HepG2 (cell line): ENCODE measurements around the gene OSBPL10. TPM values are rescaled to one million over a fixed set of nuclear protein-coding genes. Genes with fewer than 3 reads are reported as not detected.
A peak's percentile ranks its signal among the peaks of the same experiment; 100 is the strongest.

Experiments used
- ETV6 ChIP-seq: sonication (generic); formaldehyde crosslinking; conservative IDR thresholded peaks from 2 replicates; pipeline ENCODE4 v1.4.0; 2020; ENCODE audit warnings: missing genetic modification reagents
- FOXK1 ChIP-seq: sonication (generic); formaldehyde crosslinking; IDR thresholded peaks from 2 replicates; pipeline ENCODE4 v1.4.0; 2020; ENCODE audit warnings: low read depth, missing genetic modification reagents, borderline replicate concordance
- GABPA ChIP-seq, 2 experiments: IDR thresholded peaks; 2 replicates each; pipeline ENCODE4 v1.6.1; 2011 to 2016; ENCODE audit warnings: low read depth in 2 of 2, low read length in 1 of 2, missing biosample characterization in 1 of 2, missing genetic modification characterization in 1 of 2
- GFI1 ChIP-seq: sonication (generic); formaldehyde crosslinking; IDR thresholded peaks from 2 replicates; pipeline ENCODE4 v1.5.0; 2020; ENCODE audit warnings: missing genetic modification reagents, mild to moderate bottlenecking, borderline replicate concordance
- GLI4 ChIP-seq: sonication (generic); formaldehyde crosslinking; IDR thresholded peaks from 2 replicates; pipeline ENCODE4 v1.5.1; 2020; ENCODE audit warnings: missing genetic modification reagents, mild to moderate bottlenecking, moderate library complexity, borderline replicate concordance
- HDAC1 ChIP-seq: sonication (generic); formaldehyde crosslinking; IDR thresholded peaks from 2 replicates; pipeline ENCODE4 v1.5.1; 2020; ENCODE audit warnings: mild to moderate bottlenecking, missing genetic modification reagents
- HMGXB3 ChIP-seq: sonication (generic); formaldehyde crosslinking; IDR thresholded peaks from 2 replicates; pipeline ENCODE4 v1.4.0; 2020; ENCODE audit warnings: missing genetic modification reagents, borderline replicate concordance
- HOXA5 ChIP-seq: sonication (generic); formaldehyde crosslinking; IDR thresholded peaks from 2 replicates; pipeline ENCODE4 v1.4.0; 2020; ENCODE audit warnings: missing genetic modification reagents
- HOXA7 ChIP-seq: sonication (generic); formaldehyde crosslinking; IDR thresholded peaks from 2 replicates; pipeline ENCODE4 v1.8.1; 2022; ENCODE audit warnings: mild to moderate bottlenecking, missing genetic modification reagents, moderate library complexity
- KAT8 ChIP-seq: IDR thresholded peaks from 2 replicates; pipeline ENCODE4 v1.6.1; 2016; ENCODE audit warnings: missing genetic modification reagents, missing compliant biosample characterization
- NBN ChIP-seq: fragments of 450-650 bp; conservative IDR thresholded peaks from 2 replicates; pipeline ENCODE4 v1.6.1; 2017
- NR1H2 ChIP-seq: sonication (generic); formaldehyde crosslinking; IDR thresholded peaks from 2 replicates; pipeline ENCODE4 v1.8.1; 2022; ENCODE audit warnings: low read depth, missing genetic modification reagents, borderline replicate concordance
- PAWR ChIP-seq: sonication (generic); formaldehyde crosslinking; IDR thresholded peaks from 2 replicates; pipeline ENCODE4 v1.4.0; 2020; ENCODE audit warnings: missing genetic modification reagents, mild to moderate bottlenecking, borderline replicate concordance
- SALL2 ChIP-seq: sonication (generic); formaldehyde crosslinking; IDR thresholded peaks from 2 replicates; pipeline ENCODE4 v1.8.1; 2023; ENCODE audit warnings: mild to moderate bottlenecking, missing genetic modification reagents, inconsistent platforms
- SOX13 ChIP-seq, 3 experiments: fragments of 450-650 bp in 1 of 3; sonication (generic) in 1 of 3; formaldehyde crosslinking in 1 of 3; IDR thresholded peaks in 2 of 3; conservative IDR thresholded peaks in 1 of 3; 2 replicates each; pipeline versions ENCODE4 v1.5.0 to v1.6.1; 2016 to 2020; ENCODE audit warnings: antibody characterized with exemption in 1 of 3, mild to moderate bottlenecking in 1 of 3, missing compliant biosample characterization in 1 of 3, missing genetic modification reagents in 1 of 3, moderate library complexity in 1 of 3
- SRSF1 ChIP-seq: fragments of 200-400 bp; formaldehyde crosslinking; optimal IDR thresholded peaks from 2 replicates; pipeline ENCODE3; 2017; ENCODE audit warnings: mild to moderate bottlenecking, low read depth, low read length, moderate library complexity
- ZFP1 ChIP-seq: IDR thresholded peaks from 2 replicates; pipeline ENCODE4 v1.6.1; 2016
- ZFX ChIP-seq: sonication (generic); formaldehyde crosslinking; IDR thresholded peaks from 2 replicates; pipeline ENCODE4 v1.4.0; 2020; ENCODE audit warnings: mild to moderate bottlenecking, low read depth, missing genetic modification reagents, moderate library complexity
- ZKSCAN5 ChIP-seq: sonication (generic); formaldehyde crosslinking; IDR thresholded peaks from 2 replicates; pipeline ENCODE4 v1.5.1; 2020; ENCODE audit warnings: mild to moderate bottlenecking, missing genetic modification reagents
- ZNF3 ChIP-seq: IDR thresholded peaks from 2 replicates; pipeline ENCODE4 v1.7.0; 2017; ENCODE audit warnings: inconsistent platforms
- ZNF337 ChIP-seq: sonication (generic); formaldehyde crosslinking; IDR thresholded peaks from 2 replicates; pipeline ENCODE4 v1.5.1; 2020; ENCODE audit warnings: missing genetic modification reagents, low read depth, mild to moderate bottlenecking, borderline replicate concordance
- ZNF367 ChIP-seq: sonication (generic); formaldehyde crosslinking; IDR thresholded peaks from 2 replicates; pipeline ENCODE4 v1.4.0; 2020; ENCODE audit warnings: missing genetic modification reagents, borderline replicate concordance
- ZNF543 ChIP-seq: sonication (generic); formaldehyde crosslinking; IDR thresholded peaks from 2 replicates; pipeline ENCODE4 v1.4.0; 2020; ENCODE audit warnings: mild to moderate bottlenecking, missing genetic modification reagents
- ZNF577 ChIP-seq: sonication (generic); formaldehyde crosslinking; IDR thresholded peaks from 2 replicates; pipeline ENCODE4 v1.4.0; 2020; ENCODE audit warnings: mild to moderate bottlenecking, low read depth, missing genetic modification reagents, borderline replicate concordance
- ZNF788 ChIP-seq: sonication (generic); formaldehyde crosslinking; IDR thresholded peaks from 2 replicates; pipeline ENCODE4 v1.5.0; 2020; ENCODE audit warnings: mild to moderate bottlenecking, missing genetic modification reagents, borderline replicate concordance
- polyA plus RNA-seq, 8 experiments: library from polyadenylated mRNA; depleted of rRNA in 3 of 8; stranded (reverse) in 7 of 8; unstranded in 1 of 8; fragments of >200 nt; fragmentation: Illumina TruSeq in 4 of 8; extraction: Trizol in 4 of 8; gene quantifications; 2 replicates each; pipeline versions ENCODE4 v1.2.1 to v1.2.3, GENCODE V29; 2011 to 2016; ENCODE audit warnings: low read depth in 4 of 8, missing spikeins in 1 of 8, mixed read lengths in 1 of 8; ENCODE audit not compliant: insufficient read depth in 1 of 8
- total RNA-seq, 5 experiments: library from RNA; depleted of rRNA; stranded (reverse); fragments of >200 nt; fragmentation: Illumina TruSeq; extraction: Trizol; gene quantifications; 2 replicates each; pipeline ENCODE4 v1.2.3, GENCODE V29; 2016; ENCODE audit warnings: low read depth in 1 of 5
- TF ChIP-seq, protein P1 (sequence below): sonication (generic); formaldehyde crosslinking; IDR thresholded peaks from 2 replicates; pipeline ENCODE4 v1.4.0; 2020; ENCODE audit warnings: missing genetic modification reagents

Gene OSBPL10
- total and polyA plus RNA-seq, 2 of the 13 experiments (the other 11 are each of a cell fraction or from before 2014, with no cell fraction given): 10.3 to 28.6 TPM

DNA sequence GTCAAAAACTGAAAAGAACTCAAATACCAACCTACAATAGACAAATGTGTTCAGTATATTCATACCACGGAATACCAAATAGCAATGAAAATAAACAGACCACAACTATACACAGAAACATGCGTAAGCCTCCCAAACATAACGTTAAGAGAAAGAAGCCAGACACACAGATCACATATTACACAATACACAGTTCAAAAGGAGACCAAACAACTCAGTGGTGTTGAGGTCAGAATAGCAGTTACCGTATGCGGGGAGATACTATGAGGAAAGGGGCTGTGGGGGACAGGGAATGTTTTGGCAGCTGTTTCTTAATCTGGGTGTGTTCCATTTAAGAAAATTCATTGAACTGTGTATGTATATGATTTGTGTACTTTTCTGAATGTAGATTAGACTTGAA, 6.6 kb downstream of the OSBPL10 start (continued):
- TF ChIP-seq, protein P1, sequence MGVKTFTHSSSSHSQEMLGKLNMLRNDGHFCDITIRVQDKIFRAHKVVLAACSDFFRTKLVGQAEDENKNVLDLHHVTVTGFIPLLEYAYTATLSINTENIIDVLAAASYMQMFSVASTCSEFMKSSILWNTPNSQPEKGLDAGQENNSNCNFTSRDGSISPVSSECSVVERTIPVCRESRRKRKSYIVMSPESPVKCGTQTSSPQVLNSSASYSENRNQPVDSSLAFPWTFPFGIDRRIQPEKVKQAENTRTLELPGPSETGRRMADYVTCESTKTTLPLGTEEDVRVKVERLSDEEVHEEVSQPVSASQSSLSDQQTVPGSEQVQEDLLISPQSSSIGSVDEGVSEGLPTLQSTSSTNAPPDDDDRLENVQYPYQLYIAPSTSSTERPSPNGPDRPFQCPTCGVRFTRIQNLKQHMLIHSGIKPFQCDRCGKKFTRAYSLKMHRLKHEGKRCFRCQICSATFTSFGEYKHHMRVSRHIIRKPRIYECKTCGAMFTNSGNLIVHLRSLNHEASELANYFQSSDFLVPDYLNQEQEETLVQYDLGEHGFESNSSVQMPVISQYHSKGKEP: no peak
- TF ChIP-seq SALL2 (CRISPR knock-in tag) (no peak), KAT8 (CRISPR knock-in tag) (no peak), HOXA7 (CRISPR knock-in tag) (no peak), ZNF543 (CRISPR knock-in tag) (no peak), FOXK1 (peak; percentile 57; the same call in 1 of the 2 replicates), NBN (no peak), GLI4 (CRISPR knock-in tag) (no peak), ZNF367 (CRISPR knock-in tag) (no peak), GFI1 (CRISPR knock-in tag) (no peak), NR1H2 (CRISPR knock-in tag) (no peak), ZFP1 (0 out of 2 replicates have a peak, but pooled peaks have one; percentile 22), PAWR (CRISPR knock-in tag) (no peak), GABPA (IDR thresholded peaks at IDR 0.05; ENCODE audit: low read depth, low read length) (no peak), GABPA (CRISPR knock-in tag; IDR thresholded peaks at IDR 0.05; ENCODE audit: low read depth) (no peak), HMGXB3 (CRISPR knock-in tag) (no peak), HOXA5 (CRISPR knock-in tag) (no peak), ZFX (CRISPR knock-in tag) (no peak), ZKSCAN5 (CRISPR knock-in tag) (no peak), SOX13 (IDR thresholded peaks at IDR 0.05) (no peak), SOX13 (CRISPR knock-in tag; conservative IDR thresholded peaks at IDR 0.05 in 1 of 2, IDR thresholded peaks at IDR 0.05 in 1 of 2) (peak in 1 of 2 experiments; percentile 77; a peak in 2 of 4 replicates), HDAC1 (CRISPR knock-in tag) (no peak), ZNF577 (CRISPR knock-in tag) (no peak), ZNF788 (no peak), SRSF1 (no peak), ETV6 (no peak), ZNF337 (CRISPR knock-in tag) (0 out of 2 replicates have a peak, but pooled peaks have one; percentile 32), ZNF3 (CRISPR knock-in tag) (no peak)
